EH (cell line): ENCODE measurements around the gene TNNT3.

Experiments
- DNase-seq: peaks from one replicate; pipeline ENCODE4 v3.0.0-alpha.2; 2015; ENCODE audit warnings: low read depth

The TNNT3 gene

GRCh38 chr11:1958367-1958766 is 38.9 kb downstream of the TNNT3 start:
- DNase-seq = no peak

GRCh38 chr11:1959786-1960185 is 40.3 kb downstream of the TNNT3 start:
- no peak for DNase-seq

GRCh38 chr11:1963864-1964263 is 44.4 kb downstream of the TNNT3 start:
- no peak for DNase-seq

- no peak for DNase-seq
Observed at GRCh38 chr11:1964348-1964747, 44.8 kb downstream of the TNNT3 start.

- no peak for DNase-seq
Observed at GRCh38 chr11:1964955-1965354, 45.5 kb downstream of the TNNT3 start.

GRCh38 chr11:1966531-1966930 is 47.0 kb downstream of the TNNT3 start:
- no peak for DNase-seq

- DNase-seq = no peak
Observed at GRCh38 chr11:1967641-1968225, 48.2 kb downstream of the TNNT3 start.

GRCh38 chr11:1968454-1969002 is 49.0 kb downstream of the TNNT3 start:
- no peak for DNase-seq

GRCh38 chr11:1969035-1969434 is 49.5 kb downstream of the TNNT3 start:
- DNase-seq = no peak

- DNase-seq = no peak
Observed at GRCh38 chr11:1969776-1970175, 50.3 kb downstream of the TNNT3 start.

- DNase-seq = no peak
Observed at GRCh38 chr11:1970956-1971355, 51.5 kb downstream of the TNNT3 start.

- DNase-seq = no peak
Observed at GRCh38 chr11:1975185-1975584, 55.7 kb downstream of the TNNT3 start.

GRCh38 chr11:1978720-1979473 is 59.4 kb downstream of the TNNT3 start:
- no peak for DNase-seq

- no peak for DNase-seq
Observed at GRCh38 chr11:1979607-1980006, 60.1 kb downstream of the TNNT3 start.

- no peak for DNase-seq
Observed at GRCh38 chr11:1982873-1983600, 63.5 kb downstream of the TNNT3 start.

GRCh38 chr11:1983601-1983961 is 64.1 kb downstream of the TNNT3 start:
- no peak for DNase-seq

- no peak for DNase-seq
Observed at GRCh38 chr11:1987024-1987423, 67.5 kb downstream of the TNNT3 start.

GRCh38 chr11:1988174-1988573 is 68.7 kb downstream of the TNNT3 start:
- DNase-seq = no peak
